ENCODE measurements around the gene GALNTL6. TPM values are rescaled to one million over a fixed set of nuclear protein-coding genes. Genes with fewer than 3 reads are reported as not detected.

GALNTL6 gene
- total and polyA plus RNA-seq, 9 of the 15 experiments (the other 6 are each of a cell fraction or from before 2014, with no cell fraction given), result 0.18 to 0.50 (median 0.29) TPM

DNA sequence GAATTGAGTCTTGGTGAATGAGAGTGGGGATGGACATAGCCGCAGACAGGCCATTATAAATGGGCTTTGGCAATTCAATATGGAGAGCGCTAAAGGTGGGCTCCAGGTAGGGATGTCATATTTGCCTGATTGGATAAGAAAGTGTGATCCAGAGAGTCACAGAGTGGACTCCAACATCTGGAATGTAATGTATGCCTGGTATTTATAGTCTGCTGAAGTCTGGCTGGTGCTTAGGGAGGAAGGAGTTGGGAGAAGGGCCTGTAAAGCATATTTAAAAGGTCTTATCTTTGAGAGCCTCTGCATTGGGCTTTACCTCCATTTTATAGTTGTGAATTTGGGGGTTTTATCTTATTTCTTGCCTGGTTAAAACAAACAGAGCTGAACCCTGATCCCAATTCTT, 153.2 kb downstream of the GALNTL6 start:
- no peak for DNase-seq (ENCODE audit: extremely low read depth in 1 of 4, low spot score in 3 of 4)
- in situ Hi-C loops (cut with MboI) (no loop called here), intact Hi-C loops (cut with micrococcal nuclease) (no loop called here)
- Histone ChIP-seq H3K4me1 (replicated peaks in 1 of 2; ENCODE audit: control insufficient read depth in 2 of 2, insufficient read depth in 2 of 2, low read length in 2 of 2) (no peaks in the 10 kb centered on the region), H3K4me2 (ENCODE audit: insufficient read depth, low read length) (no peak overlapping the region), H3K9me3 (replicated peaks; ENCODE audit: control insufficient read depth, insufficient read depth, low read depth, low read length) (no peaks in the 10 kb centered on the region), H3K27me3 (ENCODE audit: control insufficient read depth in 2 of 2, insufficient read depth in 2 of 2, low read length in 2 of 2) (no peaks in the 10 kb centered on the region), H3K4me3 (no peak overlapping the region), H2AFZ (ENCODE audit: low read depth, low read length) (no peak overlapping the region), H3K36me3 (ENCODE audit: control insufficient read depth, insufficient read depth, low read length) (no peaks in the 10 kb centered on the region), H3K27ac (ENCODE audit: extremely low read depth, low read depth, low read length) (no peak overlapping the region), H3K9me1 (ENCODE audit: control insufficient read depth, insufficient read depth, low read length) (no peaks in the 10 kb centered on the region), H4K20me1 (replicated peaks; ENCODE audit: control insufficient read depth, insufficient read depth, low read length) (no peaks in the 10 kb centered on the region), H3K9ac (ENCODE audit: insufficient read depth in 1 of 2, low read depth in 2 of 2, low read length in 2 of 2) (no peak overlapping the region), H3K79me2 (ENCODE audit: control insufficient read depth, insufficient read depth, low read length) (no peaks in the 10 kb centered on the region)
- ChIA-PET CTCF (ENCODE audit: low intra/inter-chr PET ratio) (no interaction called here), POLR2A (no interaction called here)
- WGBS (ENCODE audit: insufficient coverage, low coverage, missing lambda C conversion rate), result 30% methylated on average over 2 of the region's 2 CpGs
- no TSS peak for BruUV-seq (replicated peaks)
- ATAC-seq, result no peak
- no peak for FAIRE-seq
- TF ChIP-seq NR2C1 (IDR thresholded peaks at IDR 0.05) (no peak), NR2C1 (tag; IDR thresholded peaks at IDR 0.05) (no peak), ZEB2 (IDR thresholded peaks at IDR 0.05) (no peak), FOXK1 (CRISPR knock-in tag; IDR thresholded peaks at IDR 0.05; ENCODE audit: borderline replicate concordance) (no peak), ELF2 (CRISPR knock-in tag; IDR thresholded peaks at IDR 0.05) (no peak)
- TF ChIP-seq, protein P1, sequence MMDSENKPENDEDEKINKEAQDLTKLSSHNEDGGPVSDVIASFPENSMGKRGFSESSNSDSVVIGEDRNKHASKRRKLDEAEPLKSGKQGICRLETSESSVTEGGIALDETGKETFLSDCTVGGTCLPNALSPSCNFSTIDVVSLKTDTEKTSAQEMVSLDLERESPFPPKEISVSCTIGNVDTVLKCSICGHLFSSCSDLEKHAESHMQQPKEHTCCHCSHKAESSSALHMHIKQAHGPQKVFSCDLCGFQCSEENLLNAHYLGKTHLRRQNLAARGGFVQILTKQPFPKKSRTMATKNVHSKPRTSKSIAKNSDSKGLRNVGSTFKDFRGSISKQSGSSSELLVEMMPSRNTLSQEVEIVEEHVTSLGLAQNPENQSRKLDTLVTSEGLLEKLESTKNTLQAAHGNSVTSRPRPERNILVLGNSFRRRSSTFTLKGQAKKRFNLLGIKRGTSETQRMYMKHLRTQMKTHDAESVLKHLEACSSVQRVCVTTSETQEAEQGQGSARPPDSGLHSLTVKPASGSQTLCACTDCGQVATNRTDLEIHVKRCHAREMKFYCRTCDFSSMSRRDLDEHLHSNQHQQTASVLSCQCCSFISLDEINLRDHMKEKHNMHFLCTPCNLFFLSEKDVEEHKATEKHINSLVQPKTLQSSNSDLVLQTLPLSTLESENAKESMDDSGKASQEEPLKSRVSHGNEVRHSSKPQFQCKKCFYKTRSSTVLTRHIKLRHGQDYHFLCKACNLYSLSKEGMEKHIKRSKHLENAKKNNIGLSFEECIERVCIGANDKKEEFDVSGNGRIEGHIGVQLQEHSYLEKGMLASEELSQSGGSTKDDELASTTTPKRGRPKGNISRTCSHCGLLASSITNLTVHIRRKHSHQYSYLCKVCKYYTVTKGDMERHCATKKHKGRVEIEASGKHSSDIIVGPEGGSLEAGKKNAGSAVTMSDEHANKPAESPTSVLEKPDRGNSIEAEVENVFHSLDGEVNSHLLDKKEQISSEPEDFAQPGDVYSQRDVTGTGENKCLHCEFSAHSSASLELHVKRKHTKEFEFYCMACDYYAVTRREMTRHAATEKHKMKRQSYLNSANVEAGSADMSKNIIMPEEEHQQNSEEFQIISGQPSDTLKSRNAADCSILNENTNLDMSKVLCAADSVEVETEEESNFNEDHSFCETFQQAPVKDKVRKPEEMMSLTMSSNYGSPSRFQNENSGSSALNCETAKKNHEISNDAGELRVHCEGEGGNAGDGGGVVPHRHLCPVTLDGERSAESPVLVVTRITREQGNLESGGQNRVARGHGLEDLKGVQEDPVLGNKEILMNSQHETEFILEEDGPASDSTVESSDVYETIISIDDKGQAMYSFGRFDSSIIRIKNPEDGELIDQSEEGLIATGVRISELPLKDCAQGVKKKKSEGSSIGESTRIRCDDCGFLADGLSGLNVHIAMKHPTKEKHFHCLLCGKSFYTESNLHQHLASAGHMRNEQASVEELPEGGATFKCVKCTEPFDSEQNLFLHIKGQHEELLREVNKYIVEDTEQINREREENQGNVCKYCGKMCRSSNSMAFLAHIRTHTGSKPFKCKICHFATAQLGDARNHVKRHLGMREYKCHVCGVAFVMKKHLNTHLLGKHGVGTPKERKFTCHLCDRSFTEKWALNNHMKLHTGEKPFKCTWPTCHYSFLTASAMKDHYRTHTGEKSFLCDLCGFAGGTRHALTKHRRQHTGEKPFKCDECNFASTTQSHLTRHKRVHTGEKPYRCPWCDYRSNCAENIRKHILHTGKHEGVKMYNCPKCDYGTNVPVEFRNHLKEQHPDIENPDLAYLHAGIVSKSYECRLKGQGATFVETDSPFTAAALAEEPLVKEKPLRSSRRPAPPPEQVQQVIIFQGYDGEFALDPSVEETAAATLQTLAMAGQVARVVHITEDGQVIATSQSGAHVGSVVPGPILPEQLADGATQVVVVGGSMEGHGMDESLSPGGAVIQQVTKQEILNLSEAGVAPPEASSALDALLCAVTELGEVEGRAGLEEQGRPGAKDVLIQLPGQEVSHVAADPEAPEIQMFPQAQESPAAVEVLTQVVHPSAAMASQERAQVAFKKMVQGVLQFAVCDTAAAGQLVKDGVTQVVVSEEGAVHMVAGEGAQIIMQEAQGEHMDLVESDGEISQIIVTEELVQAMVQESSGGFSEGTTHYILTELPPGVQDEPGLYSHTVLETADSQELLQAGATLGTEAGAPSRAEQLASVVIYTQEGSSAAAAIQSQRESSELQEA (IDR thresholded peaks at IDR 0.05; ENCODE audit: low read depth), result no peak
- TF ChIP-seq, protein P2, sequence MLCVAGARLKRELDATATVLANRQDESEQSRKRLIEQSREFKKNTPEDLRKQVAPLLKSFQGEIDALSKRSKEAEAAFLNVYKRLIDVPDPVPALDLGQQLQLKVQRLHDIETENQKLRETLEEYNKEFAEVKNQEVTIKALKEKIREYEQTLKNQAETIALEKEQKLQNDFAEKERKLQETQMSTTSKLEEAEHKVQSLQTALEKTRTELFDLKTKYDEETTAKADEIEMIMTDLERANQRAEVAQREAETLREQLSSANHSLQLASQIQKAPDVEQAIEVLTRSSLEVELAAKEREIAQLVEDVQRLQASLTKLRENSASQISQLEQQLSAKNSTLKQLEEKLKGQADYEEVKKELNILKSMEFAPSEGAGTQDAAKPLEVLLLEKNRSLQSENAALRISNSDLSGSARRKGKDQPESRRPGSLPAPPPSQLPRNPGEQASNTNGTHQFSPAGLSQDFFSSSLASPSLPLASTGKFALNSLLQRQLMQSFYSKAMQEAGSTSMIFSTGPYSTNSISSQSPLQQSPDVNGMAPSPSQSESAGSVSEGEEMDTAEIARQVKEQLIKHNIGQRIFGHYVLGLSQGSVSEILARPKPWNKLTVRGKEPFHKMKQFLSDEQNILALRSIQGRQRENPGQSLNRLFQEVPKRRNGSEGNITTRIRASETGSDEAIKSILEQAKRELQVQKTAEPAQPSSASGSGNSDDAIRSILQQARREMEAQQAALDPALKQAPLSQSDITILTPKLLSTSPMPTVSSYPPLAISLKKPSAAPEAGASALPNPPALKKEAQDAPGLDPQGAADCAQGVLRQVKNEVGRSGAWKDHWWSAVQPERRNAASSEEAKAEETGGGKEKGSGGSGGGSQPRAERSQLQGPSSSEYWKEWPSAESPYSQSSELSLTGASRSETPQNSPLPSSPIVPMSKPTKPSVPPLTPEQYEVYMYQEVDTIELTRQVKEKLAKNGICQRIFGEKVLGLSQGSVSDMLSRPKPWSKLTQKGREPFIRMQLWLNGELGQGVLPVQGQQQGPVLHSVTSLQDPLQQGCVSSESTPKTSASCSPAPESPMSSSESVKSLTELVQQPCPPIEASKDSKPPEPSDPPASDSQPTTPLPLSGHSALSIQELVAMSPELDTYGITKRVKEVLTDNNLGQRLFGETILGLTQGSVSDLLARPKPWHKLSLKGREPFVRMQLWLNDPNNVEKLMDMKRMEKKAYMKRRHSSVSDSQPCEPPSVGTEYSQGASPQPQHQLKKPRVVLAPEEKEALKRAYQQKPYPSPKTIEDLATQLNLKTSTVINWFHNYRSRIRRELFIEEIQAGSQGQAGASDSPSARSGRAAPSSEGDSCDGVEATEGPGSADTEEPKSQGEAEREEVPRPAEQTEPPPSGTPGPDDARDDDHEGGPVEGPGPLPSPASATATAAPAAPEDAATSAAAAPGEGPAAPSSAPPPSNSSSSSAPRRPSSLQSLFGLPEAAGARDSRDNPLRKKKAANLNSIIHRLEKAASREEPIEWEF (CRISPR knock-in tag; IDR thresholded peaks at IDR 0.05), result no peak
- TF ChIP-seq, protein P3, sequence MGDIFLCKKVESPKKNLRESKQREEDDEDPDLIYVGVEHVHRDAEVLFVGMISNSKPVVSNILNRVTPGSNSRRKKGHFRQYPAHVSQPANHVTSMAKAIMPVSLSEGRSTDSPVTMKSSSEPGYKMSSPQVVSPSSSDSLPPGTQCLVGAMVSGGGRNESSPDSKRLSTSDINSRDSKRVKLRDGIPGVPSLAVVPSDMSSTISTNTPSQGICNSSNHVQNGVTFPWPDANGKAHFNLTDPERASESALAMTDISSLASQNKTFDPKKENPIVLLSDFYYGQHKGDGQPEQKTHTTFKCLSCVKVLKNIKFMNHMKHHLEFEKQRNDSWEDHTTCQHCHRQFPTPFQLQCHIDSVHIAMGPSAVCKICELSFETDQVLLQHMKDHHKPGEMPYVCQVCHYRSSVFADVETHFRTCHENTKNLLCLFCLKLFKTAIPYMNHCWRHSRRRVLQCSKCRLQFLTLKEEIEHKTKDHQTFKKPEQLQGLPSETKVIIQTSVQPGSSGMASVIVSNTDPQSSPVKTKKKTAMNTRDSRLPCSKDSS (IDR thresholded peaks at IDR 0.05; ENCODE audit: low read depth, partially characterized antibody), result no peak

All from K562 (cell line).